Measurements from ENCODE around the gene CRTC1. TPM values are rescaled to one million over a fixed set of nuclear protein-coding genes. Genes with fewer than 3 reads are reported as not detected.
A peak's percentile ranks its signal among the peaks of the same experiment; 100 is the strongest.

CRTC1 gene
- total and polyA plus RNA-seq, 11 donors, result 3.8 to 10.2 (median 7.2) TPM

GRCh38 chr19:18712981-18713380 is 29.5 kb downstream of the CRTC1 start:
- Histone ChIP-seq H3K27me3 (no peaks in the 10 kb centered on the region), H3K4me1 (peaks cover 0 to 29% (median 14%) of the 10 kb centered on the region in 12 donors), H3K27ac (no peak overlapping the region), H3K36me3 (no peaks in the 10 kb centered on the region), H3K9me3 (no peaks in the 10 kb centered on the region), H3K4me3 (no peak overlapping the region)
- ATAC-seq (peak in 2 of 4 donors; percentile 4 to 31), DNase-seq (no peak)
- intact Hi-C loops (cut with DNase I), result no loop called here
- WGBS, 4 donors, result 35 to 40% (median 39%) methylated on average over 5 of the region's 5 CpGs
- TF ChIP-seq CTCF (IDR thresholded peaks at IDR 0.05) (no peak), POLR2A (IDR thresholded peaks at IDR 0.05) (no peak)

- no peaks in the 10 kb centered on the region for H3K36me3 ChIP-seq
- H3K9me3 ChIP-seq, result no peaks in the 10 kb centered on the region
- H3K4me1 ChIP-seq, result peaks cover 0 to 29% (median 13%) of the 10 kb centered on the region in 12 donors
- H3K4me3 ChIP-seq, result no peak overlapping the region
- DNase-seq (no peak), ATAC-seq (peak in 1 of 4 donors; percentile 15)
- 56 to 78% (median 71%) methylated on average over 16 to 18 of the region's 18 CpGs for WGBS, 4 donors
- no peaks in the 10 kb centered on the region for H3K27me3 ChIP-seq
- H3K27ac ChIP-seq, result no peak overlapping the region
- no peak for TF ChIP-seq CTCF (IDR thresholded peaks at IDR 0.05)
- TF ChIP-seq POLR2A (IDR thresholded peaks at IDR 0.05), result no peak
- intact Hi-C loops (cut with DNase I), result no loop called here
Observed at GRCh38 chr19:18713550-18714117, 30.2 kb downstream of the CRTC1 start.

- peaks cover 0 to 33% (median 10%) of the 10 kb centered on the region in 12 donors for H3K4me1 ChIP-seq
- H3K4me3 ChIP-seq, result no peak overlapping the region
- no peaks in the 10 kb centered on the region for H3K27me3 ChIP-seq
- H3K9me3 ChIP-seq, result no peaks in the 10 kb centered on the region
- ATAC-seq (no peak), DNase-seq (no peak)
- WGBS, 4 donors, result 86 to 93% (median 92%) methylated on average over 5 of the region's 5 CpGs
- no peak for TF ChIP-seq POLR2A (IDR thresholded peaks at IDR 0.05)
- TF ChIP-seq CTCF (IDR thresholded peaks at IDR 0.05), result no peak
- H3K27ac ChIP-seq, result no peak overlapping the region
- intact Hi-C loops (cut with DNase I), result no loop called here
- no peaks in the 10 kb centered on the region for H3K36me3 ChIP-seq
Observed at GRCh38 chr19:18715416-18715815, 31.9 kb downstream of the CRTC1 start.

GRCh38 chr19:18716857-18717256 is 33.4 kb downstream of the CRTC1 start:
- Histone ChIP-seq H3K4me1 (peaks cover 0 to 30% (median 8%) of the 10 kb centered on the region in 12 donors), H3K27ac (no peak overlapping the region), H3K36me3 (no peaks in the 10 kb centered on the region), H3K9me3 (no peaks in the 10 kb centered on the region), H3K27me3 (no peaks in the 10 kb centered on the region), H3K4me3 (no peak overlapping the region)
- 93 to 97% (median 97%) methylated on average over 6 of the region's 6 CpGs for WGBS, 4 donors
- intact Hi-C loops (cut with DNase I), result no loop called here
- DNase-seq, result no peak
- TF ChIP-seq CTCF (IDR thresholded peaks at IDR 0.05) (no peak), POLR2A (IDR thresholded peaks at IDR 0.05) (no peak)
- no peak for ATAC-seq

Measured in heart left ventricle (tissue), 16 donors.